PFSK-1 (cell line): ENCODE results near the gene PROX2.

Experiments used
- FOXP2 ChIP-seq: optimal IDR thresholded peaks from 2 replicates; pipeline ENCODE3; 2011; ENCODE audit warnings: borderline replicate concordance, control low read depth, inconsistent platforms; ENCODE audit not compliant: insufficient read depth; ENCODE audit errors: extremely low read length, extremely low read depth
- POLR2AphosphoS5 ChIP-seq: IDR thresholded peaks from 2 replicates; pipeline ENCODE4 v1.6.1; 2012; ENCODE audit warnings: low read depth, mild to moderate bottlenecking, control low read depth, low read length, moderate library complexity
- REST ChIP-seq, 2 experiments: IDR thresholded peaks; 2 replicates each; pipeline versions ENCODE4 v1.6.1 to v1.8.0; 2011 to 2012; ENCODE audit warnings: low read depth in 2 of 2, low read length in 2 of 2, control low read depth in 1 of 2, inconsistent platforms in 1 of 2, mild to moderate bottlenecking in 1 of 2, moderate library complexity in 1 of 2; ENCODE audit not compliant: insufficient read depth in 1 of 2
- SIN3A ChIP-seq: IDR thresholded peaks from 2 replicates; pipeline ENCODE4 v1.6.1; 2012; ENCODE audit warnings: mild to moderate bottlenecking, low read length, moderate library complexity, borderline replicate concordance; ENCODE audit not compliant: insufficient read depth
- TAF1 ChIP-seq: IDR thresholded peaks from 2 replicates; pipeline ENCODE4 v1.6.1; 2012; ENCODE audit warnings: low read length, control low read depth, borderline replicate concordance; ENCODE audit not compliant: insufficient read depth

PROX2 gene

GRCh38 chr14:74855021-74855420, 20.9 kb downstream of the PROX2 start:
- TF ChIP-seq SIN3A (no peak), TAF1 (no peak), FOXP2 (no peak), REST (IDR thresholded peaks at IDR 0.05; ENCODE audit: insufficient read depth in 1 of 2, low read depth in 2 of 2, low read length in 2 of 2) (no peak), POLR2AphosphoS5 (no peak)

- TF ChIP-seq POLR2AphosphoS5 (no peak), FOXP2 (no peak), SIN3A (no peak), REST (IDR thresholded peaks at IDR 0.05; ENCODE audit: insufficient read depth in 1 of 2, low read depth in 2 of 2, low read length in 2 of 2) (no peak), TAF1 (no peak)
Measured at GRCh38 chr14:74853581-74853980, 22.4 kb downstream of the PROX2 start.

GRCh38 chr14:74852922-74853530, 22.9 kb downstream of the PROX2 start:
- TF ChIP-seq TAF1 (no peak), SIN3A (no peak), FOXP2 (no peak), REST (IDR thresholded peaks at IDR 0.05; ENCODE audit: insufficient read depth in 1 of 2, low read depth in 2 of 2, low read length in 2 of 2) (no peak), POLR2AphosphoS5 (no peak)

- TF ChIP-seq FOXP2 (no peak), TAF1 (no peak), SIN3A (no peak), REST (IDR thresholded peaks at IDR 0.05; ENCODE audit: insufficient read depth in 1 of 2, low read depth in 2 of 2, low read length in 2 of 2) (no peak), POLR2AphosphoS5 (no peak)
Measured at GRCh38 chr14:74848768-74849167, 27.2 kb downstream of the PROX2 start.
